HG03439 (cell line): ENCODE data around the gene KLF12.

ENCODE experiments used
- ATAC-seq: cut with Tn5 transposase; IDR thresholded peaks from one replicate; pipeline ENCODE4 v1.9.1; 2021; ENCODE audit warnings: mild to moderate bottlenecking, moderate library complexity; ENCODE audit not compliant: unreplicated experiment

The KLF12 gene

GRCh38 chr13:74103970-74104555 is 30.1 kb downstream of the KLF12 start:
- no peak for ATAC-seq

GRCh38 chr13:74103196-74103595 is 31.0 kb downstream of the KLF12 start:
- no peak for ATAC-seq

GRCh38 chr13:74102691-74103090 is 31.5 kb downstream of the KLF12 start:
- no peak for ATAC-seq

- ATAC-seq = no peak
These were observed 32.8 kb downstream of the KLF12 start for GRCh38 chr13:74101436-74101835.

- ATAC-seq = no peak
These were observed 36.1 kb downstream of the KLF12 start for GRCh38 chr13:74098077-74098476.

GRCh38 chr13:74097116-74097515 is 37.1 kb downstream of the KLF12 start:
- ATAC-seq = no peak

- no peak for ATAC-seq
These were observed 40.5 kb downstream of the KLF12 start for GRCh38 chr13:74093691-74094090.

GRCh38 chr13:74092711-74093110 is 41.5 kb downstream of the KLF12 start:
- no peak for ATAC-seq

- no peak for ATAC-seq
These were observed 43.2 kb downstream of the KLF12 start for GRCh38 chr13:74090869-74091605.

- no peak for ATAC-seq
These were observed 43.8 kb downstream of the KLF12 start for GRCh38 chr13:74090397-74090796.

GRCh38 chr13:74087357-74087756 is 46.8 kb downstream of the KLF12 start:
- ATAC-seq = no peak
